ENCODE data around the gene HDAC9. TPM values are rescaled to one million over a fixed set of nuclear protein-coding genes. Genes with fewer than 3 reads are reported as not detected.

HDAC9 gene
- total RNA-seq, 4 donors from 2014 or later = 63.0 to 130 (median 107) TPM

- Histone ChIP-seq H3K9me3 (no peaks in the 10 kb centered on the region), H3K36me3 (no peaks in the 10 kb centered on the region), H3K4me3 (no peak overlapping the region), H3K27me3 (no peaks in the 10 kb centered on the region), H3K4me1 (no peaks in the 10 kb centered on the region), H3K27ac (replicated peaks in 1 of 4) (no peak overlapping the region)
- DNase-seq (ENCODE audit: extremely low spot score) = no peak
- TF ChIP-seq POLR2AphosphoS5 (IDR thresholded peaks at IDR 0.05) (no peak), POLR2A (IDR thresholded peaks at IDR 0.05; ENCODE audit: low read depth) (no peak), CTCF (IDR thresholded peaks at IDR 0.05) (no peak), EP300 (IDR thresholded peaks at IDR 0.05) (no peak)
- WGBS = 89% methylated on average over 2 of the region's 2 CpGs
- intact Hi-C loops (cut with DNase I) = no loop called here
Measured at GRCh38 chr7:18689551-18689950, 194.0 kb downstream of the HDAC9 start.

GRCh38 chr7:18693406-18693805 lies 197.9 kb downstream of the HDAC9 start:
- H3K4me3 ChIP-seq = no peak overlapping the region
- H3K27ac ChIP-seq (replicated peaks in 1 of 4) = no peak overlapping the region
- no peaks in the 10 kb centered on the region for H3K9me3 ChIP-seq
- TF ChIP-seq POLR2AphosphoS5 (IDR thresholded peaks at IDR 0.05) (no peak), EP300 (IDR thresholded peaks at IDR 0.05) (no peak), CTCF (IDR thresholded peaks at IDR 0.05) (peak; percentile 28 to 54 (median 37)), POLR2A (IDR thresholded peaks at IDR 0.05; ENCODE audit: low read depth) (no peak)
- intact Hi-C loops (cut with DNase I) = no loop called here
- no peaks in the 10 kb centered on the region for H3K27me3 ChIP-seq
- H3K36me3 ChIP-seq = no peaks in the 10 kb centered on the region
- no peak for DNase-seq (ENCODE audit: extremely low spot score)
- 27% methylated on average over 4 of the region's 4 CpGs for WGBS
- no peaks in the 10 kb centered on the region for H3K4me1 ChIP-seq

GRCh38 chr7:18693816-18694215 lies 198.3 kb downstream of the HDAC9 start:
- WGBS = 63% methylated on average over 2 of the region's 2 CpGs

GRCh38 chr7:18694484-18694883 lies 198.9 kb downstream of the HDAC9 start:
- no peaks in the 10 kb centered on the region for H3K27me3 ChIP-seq
- no peaks in the 10 kb centered on the region for H3K4me1 ChIP-seq
- no peak for DNase-seq (ENCODE audit: extremely low spot score)
- no peak for TF ChIP-seq CTCF (IDR thresholded peaks at IDR 0.05)
- TF ChIP-seq POLR2A (IDR thresholded peaks at IDR 0.05; ENCODE audit: low read depth) = no peak
- no peak for TF ChIP-seq POLR2AphosphoS5 (IDR thresholded peaks at IDR 0.05)
- intact Hi-C loops (cut with DNase I) = no loop called here
- H3K36me3 ChIP-seq = no peaks in the 10 kb centered on the region
- H3K9me3 ChIP-seq = no peaks in the 10 kb centered on the region
- WGBS = 100% methylated on average over 3 of the region's 3 CpGs
- H3K27ac ChIP-seq (replicated peaks in 1 of 4) = no peak overlapping the region
- H3K4me3 ChIP-seq = no peak overlapping the region

More at GRCh38 chr7:18693816-18694215, 198.3 kb downstream of the HDAC9 start:
- Histone ChIP-seq H3K9me3 (no peaks in the 10 kb centered on the region), H3K4me1 (no peaks in the 10 kb centered on the region), H3K4me3 (no peak overlapping the region), H3K27me3 (no peaks in the 10 kb centered on the region), H3K36me3 (no peaks in the 10 kb centered on the region), H3K27ac (replicated peaks in 1 of 4) (no peak overlapping the region)
- intact Hi-C loops (cut with DNase I) = no loop called here
- DNase-seq (ENCODE audit: extremely low spot score) = no peak
- no peak for TF ChIP-seq POLR2A (IDR thresholded peaks at IDR 0.05; ENCODE audit: low read depth)
- TF ChIP-seq CTCF (IDR thresholded peaks at IDR 0.05) = no peak
- no peak for TF ChIP-seq POLR2AphosphoS5 (IDR thresholded peaks at IDR 0.05)
- no peak for TF ChIP-seq EP300 (IDR thresholded peaks at IDR 0.05)

GRCh38 chr7:18694911-18695310 lies 199.4 kb downstream of the HDAC9 start:
- no peak for DNase-seq (ENCODE audit: extremely low spot score)
- Histone ChIP-seq H3K27me3 (no peaks in the 10 kb centered on the region), H3K4me1 (no peaks in the 10 kb centered on the region), H3K4me3 (no peak overlapping the region), H3K27ac (replicated peaks in 1 of 4) (no peak overlapping the region), H3K36me3 (no peaks in the 10 kb centered on the region), H3K9me3 (no peaks in the 10 kb centered on the region)
- WGBS = 88% methylated on average over 1 of the region's 1 CpG
- TF ChIP-seq POLR2A (IDR thresholded peaks at IDR 0.05; ENCODE audit: low read depth) (no peak), CTCF (IDR thresholded peaks at IDR 0.05) (no peak), EP300 (IDR thresholded peaks at IDR 0.05) (no peak), POLR2AphosphoS5 (IDR thresholded peaks at IDR 0.05) (no peak)
- intact Hi-C loops (cut with DNase I) = no loop called here
